ENCODE data around the gene ATXN10.

Gene ATXN10

DNA sequence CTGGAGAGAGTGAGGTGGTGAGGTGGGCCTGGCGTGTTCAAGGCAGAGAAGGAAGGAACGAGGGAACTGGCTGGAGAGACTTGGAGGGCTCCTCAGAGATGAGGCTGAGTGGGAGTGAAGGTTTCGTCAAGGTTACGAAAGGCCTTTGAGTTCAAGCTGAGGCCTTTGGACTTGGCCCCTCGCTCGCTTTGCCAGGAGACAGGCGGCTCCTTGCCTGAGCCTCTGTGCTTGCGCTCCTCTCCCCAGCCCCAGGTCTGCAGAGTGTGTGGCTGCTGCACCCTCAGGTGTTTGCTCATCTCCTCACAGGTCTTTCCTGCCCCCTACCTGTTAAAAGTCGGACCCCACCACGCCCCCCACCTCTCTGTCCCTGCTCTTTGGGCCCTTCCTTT is 91.6 kb downstream of the ATXN10 start:
- no peak for DNase-seq

DNA sequence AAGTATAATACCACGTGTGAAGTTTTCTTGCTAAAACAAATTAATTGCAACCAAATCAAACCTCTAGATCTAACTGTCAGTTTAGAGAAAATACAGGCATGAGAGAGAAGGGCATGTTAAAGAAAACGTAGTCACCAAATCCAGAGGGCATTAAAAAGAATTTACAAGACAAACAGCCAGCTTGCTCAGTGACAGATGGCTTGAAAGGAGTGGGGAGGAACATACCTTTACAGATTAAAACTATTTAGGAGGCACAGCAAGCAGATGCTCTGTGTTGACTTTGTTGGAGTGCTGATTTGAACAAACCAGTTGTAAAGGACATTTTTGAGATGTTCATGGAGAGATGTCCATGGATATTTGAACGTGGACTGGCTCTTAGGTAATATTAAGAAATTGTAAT is 96.9 kb downstream of the ATXN10 start:
- DNase-seq: no peak

DNA sequence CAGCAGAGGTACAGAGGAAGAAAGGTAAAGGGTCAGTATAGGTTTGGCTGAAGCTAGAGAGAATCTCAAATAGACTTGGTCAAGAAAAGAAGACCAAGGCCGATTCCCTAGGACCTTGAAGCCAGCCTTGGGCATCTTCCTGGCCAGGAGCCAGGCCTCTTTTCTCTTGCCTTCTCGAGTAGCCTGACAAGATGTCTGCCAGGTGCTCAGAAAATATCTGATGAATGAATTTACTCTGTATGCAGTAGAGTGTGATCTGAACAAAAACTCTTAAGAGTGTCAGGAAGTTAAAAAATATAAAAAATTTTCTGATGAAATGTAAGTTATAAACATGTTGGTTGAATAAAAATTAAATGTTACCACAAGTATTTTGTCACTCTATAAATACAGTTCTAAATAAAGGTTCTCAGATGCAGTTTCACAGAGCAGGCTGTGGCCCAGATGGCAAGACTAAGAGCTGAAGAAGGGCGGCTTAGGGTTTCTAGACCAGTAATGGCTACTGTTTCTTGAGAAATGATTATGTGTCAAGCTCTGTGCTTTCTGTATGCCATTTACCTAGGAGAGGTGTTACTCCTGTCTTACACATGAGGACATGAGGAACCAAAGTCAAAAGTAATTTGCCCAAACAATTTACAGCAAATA is 98.1 kb downstream of the ATXN10 start:
- DNase-seq: no peak

DNA sequence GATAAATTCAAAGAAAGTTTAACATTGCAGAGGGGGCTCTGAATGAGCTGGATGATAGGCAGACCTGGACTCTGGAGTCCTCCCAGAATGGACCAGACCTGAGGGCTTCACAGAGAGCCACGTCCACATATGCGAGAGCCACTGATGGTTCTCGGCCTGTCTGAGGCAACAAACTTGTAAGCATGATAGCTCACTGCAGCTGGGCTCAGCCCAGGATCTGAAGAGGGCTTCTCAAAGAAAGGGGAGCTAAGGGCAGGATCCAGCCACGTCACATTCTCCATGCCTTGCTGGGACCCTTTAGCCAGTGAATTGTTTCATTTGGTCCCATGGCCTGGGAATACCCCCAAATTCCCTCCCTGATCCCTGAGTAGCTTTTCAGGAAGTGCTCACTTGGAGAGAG is 98.9 kb downstream of the ATXN10 start:
- no peak for DNase-seq

DNA sequence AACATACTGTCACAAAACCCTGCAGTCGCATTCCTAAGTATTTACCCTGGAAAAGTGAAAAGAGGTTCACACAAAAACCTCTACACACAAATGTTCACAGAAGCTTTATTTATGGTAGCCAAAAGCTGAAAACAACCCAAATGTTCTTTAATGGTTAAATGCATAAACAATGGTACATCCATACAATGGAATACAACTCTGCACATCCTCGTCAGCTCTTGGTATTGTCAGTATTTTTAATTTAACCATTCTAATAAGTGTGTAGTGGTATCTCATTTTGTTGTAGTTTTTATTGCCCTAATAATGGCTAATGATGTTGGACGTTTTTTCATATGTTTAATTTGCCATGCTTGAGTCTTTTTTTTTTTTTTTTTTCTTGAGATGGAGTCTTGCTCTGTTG is 99.4 kb downstream of the ATXN10 start:
- DNase-seq: no peak

DNA sequence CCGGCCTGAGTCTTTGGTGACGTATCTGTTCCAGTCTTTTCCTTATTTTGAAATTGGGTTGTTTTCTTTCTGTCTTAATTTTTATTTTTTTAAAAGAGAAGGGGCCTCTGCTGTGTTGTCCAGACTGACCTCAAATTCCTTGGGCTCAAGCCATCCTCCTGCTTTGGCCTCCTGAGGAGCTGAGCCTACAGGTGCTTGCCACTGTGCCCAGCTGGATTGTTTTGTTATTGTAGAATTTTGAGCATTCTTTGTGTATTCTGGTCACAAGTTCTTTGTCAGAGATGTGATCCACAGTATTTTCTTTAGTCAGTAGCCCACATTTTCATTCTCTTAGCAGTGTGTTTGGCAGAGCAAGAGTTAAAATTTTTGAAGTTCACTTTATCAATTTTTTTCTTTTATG is 100.1 kb downstream of the ATXN10 start:
- no peak for DNase-seq

DNA sequence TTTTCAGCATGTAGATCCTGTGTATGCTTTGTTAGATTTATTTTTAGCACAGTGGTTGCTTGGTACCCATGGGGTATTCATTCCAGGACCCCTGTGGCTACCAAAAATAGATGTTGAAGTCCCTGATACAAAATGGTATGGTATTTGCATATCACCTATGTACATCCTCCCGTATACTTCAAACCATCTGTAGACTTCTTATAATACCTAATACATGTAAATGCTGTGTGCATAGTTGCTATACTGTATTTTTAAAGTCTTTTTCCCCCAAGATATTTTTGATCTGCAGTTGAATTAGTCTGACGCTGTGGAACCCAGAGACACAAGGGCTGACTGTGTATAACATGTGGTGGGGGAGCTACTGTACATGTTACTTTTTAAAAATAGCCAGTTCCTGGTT is 101.1 kb downstream of the ATXN10 start:
- DNase-seq: no peak

DNA sequence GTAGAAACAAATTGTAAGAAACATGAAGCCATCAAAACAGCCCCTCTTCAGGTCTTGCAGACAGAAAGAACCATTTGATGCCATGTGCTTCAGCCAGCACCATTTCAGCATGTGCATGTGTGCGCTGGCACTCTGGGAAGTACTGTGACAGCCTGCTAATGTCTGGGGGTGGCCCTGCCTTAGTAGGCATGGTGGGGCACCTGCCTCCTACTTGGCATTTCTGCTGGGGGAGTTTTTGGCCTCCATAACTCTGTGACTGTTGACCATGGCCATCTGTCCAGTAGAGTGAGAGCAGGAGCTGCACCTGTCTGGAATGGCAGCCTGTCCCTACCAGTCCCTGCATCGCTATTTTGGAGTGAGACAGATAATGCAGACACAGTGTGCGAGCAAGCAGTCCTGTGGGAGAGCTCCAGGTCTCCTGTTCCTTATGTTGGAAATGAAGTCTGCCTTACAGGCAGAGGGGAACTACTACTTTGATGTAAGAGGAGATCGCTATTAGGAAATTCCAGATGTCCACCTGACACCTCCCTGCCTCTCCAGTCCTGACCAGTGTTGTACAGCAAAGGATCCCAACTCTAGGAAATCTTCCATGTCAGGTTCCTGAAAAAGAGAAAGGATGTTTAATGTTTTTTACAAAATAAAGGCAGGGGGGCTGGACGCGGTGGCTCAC is 102.5 kb downstream of the ATXN10 start:
- DNase-seq: no peak

DNA sequence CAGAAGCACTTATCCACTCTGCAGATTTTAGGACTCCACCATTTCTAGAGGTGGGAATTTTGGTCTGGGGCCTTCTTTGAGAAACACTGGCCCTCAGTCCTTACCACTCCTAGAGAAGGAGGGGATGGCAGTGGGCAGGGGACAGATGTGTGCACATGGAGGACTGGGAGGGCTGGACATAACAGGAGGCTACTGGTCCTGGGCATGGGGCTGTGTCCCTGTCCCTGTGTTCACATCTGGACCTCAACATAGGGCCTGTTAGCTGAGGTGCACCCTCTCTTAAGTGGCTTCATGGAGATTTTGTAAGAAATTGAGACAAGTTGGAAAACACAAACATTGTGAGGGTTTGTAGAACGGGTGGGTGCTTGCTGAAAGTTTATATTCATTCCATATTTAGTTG is 103.4 kb downstream of the ATXN10 start:
- no peak for DNase-seq

DNA sequence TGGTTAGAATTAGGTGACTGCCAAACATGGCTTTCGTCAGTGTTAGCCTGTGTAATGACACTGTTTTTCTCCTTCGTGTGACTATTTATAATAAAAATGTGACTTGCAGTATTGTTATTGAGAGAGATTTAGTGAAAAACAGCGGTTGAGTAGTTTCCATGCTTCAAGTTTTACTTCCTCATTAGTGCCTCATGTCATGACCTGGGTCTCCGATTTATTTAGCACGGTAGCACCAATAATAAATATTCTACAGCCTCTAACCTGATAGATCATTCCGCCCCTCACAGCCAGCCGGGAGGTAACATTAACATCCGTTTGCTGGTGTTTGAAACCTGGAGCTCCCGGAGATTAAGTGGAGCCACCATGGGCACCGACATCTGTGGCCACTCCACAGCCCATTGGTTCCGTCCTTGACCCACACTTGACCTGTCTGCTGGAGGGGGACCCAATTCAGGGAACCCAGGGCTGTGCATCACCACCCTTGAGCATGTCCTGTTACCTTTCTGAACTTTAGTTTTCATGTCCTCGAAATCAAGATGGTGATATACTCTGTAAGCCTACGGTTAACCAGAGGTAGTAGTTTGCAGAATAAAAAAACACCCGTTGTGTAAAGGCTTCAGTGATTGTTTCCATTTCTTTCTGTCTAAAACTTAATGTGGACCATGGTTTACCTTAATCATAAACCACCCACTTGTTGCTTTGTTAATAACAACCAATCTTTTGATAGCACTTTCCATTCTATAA is 104.1 kb downstream of the ATXN10 start:
- no peak for DNase-seq

DNA sequence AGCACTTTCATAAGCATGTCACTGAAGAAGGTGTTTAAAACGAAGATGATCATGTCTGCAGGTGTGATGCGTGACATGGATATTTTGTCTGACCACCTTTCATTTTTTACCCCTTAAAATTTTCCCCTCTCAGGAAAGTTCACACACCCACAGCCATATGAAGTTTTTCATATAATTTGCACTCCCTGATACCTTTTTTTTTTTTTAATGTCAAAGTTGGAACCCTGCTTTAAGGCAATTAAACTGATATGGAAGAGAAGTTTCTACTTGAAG is 104.6 kb downstream of the ATXN10 start:
- DNase-seq: no peak

DNA sequence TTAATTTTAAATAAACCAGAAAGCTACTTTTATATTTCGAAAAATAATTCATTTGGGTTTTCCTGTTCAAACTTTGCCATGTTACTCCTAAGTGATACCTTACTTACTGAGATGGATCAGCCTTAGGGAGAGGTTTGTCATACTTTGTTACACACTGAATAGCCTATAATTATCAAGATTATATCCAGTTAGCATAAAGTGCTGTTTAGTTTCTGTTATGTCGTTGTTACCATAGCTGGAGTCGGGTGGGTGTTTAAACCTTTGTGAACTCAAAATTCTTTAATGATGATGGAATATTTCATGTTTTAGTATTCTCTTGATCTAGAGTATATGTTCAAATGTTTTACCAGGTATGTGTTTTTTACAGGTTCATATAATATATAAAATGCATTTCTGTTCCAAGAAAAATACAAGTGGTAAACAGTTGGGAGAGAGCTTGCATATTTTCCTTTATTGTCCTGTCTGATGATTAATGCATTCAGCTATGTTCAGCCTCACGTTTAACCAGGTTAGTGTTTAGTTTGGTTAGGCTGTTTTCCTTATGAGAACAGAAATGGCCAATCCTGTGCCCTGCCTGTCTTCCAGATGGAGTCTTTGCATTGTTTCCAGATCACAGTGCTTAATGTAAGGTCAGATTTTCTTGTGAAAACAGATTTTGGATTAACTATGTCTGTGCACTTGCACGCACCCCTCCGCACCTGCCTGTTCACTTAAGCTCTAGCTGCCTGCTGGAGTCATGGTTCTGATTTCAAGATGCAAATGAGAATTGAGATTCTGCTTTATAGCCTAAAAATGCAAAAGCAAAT is 105.6 kb downstream of the ATXN10 start:
- DNase-seq: no peak

DNA sequence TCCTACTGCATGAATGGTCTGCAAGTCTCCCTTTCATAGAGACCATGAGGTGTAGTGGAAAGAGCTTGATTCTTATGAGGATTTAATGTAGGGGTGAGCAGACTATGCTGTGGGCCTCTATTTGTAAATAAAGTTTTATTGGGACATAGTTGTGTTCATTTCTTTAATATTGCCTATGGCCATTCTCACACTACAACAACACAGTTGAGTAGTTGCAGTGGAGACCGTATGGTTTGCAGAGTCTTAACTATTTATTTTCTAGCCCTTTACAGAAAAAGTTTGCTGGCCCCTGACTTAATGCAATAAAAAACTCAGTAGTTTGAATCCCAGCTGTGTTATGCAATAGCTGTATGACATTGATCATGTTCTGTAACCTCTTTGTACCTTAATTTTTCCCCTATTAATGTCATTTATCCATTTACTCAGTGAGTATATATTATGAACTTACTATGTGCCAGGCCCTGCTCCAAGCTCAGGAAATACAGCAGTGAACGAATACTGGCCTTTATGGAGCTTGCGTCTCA is 106.3 kb downstream of the ATXN10 start:
- DNase-seq: no peak

DNA sequence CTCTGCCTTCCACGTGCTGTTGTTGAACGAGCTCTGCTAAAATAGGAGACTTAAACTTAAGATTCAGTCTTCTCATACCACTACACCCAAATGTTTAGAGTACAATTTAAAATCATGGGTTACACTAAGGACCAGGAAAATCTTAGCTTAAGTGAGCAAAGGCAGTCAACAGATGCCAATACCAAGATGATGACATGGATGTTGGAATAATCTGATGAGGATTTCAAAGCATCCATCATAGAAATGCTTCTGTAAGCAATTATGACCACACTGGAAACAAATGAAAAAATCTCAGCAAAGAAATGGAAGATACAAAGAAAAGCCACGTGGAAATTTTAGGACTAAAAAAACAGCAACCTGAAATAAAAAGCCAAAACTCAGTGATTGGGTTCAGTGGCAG is 109.8 kb downstream of the ATXN10 start:
- DNase-seq: no peak

DNA sequence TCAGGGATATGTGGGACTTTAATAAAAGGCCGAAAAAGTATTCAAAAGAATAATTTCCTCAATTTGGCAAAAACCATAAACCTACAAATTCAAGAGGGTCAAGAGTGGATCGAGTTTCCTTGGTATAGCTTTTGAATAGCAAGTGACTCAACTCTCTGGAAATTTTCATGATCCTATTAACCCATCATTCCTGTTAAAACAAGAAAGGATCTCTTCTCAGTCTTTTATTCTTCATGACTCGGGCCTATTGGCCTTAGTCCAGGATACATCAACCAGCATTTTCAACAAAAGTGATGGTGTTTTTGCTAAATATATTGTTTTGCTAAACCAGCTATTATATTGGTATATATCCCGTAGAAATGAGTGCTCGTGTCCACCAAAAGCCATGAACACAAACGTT is 110.3 kb downstream of the ATXN10 start:
- no peak for DNase-seq

DNA sequence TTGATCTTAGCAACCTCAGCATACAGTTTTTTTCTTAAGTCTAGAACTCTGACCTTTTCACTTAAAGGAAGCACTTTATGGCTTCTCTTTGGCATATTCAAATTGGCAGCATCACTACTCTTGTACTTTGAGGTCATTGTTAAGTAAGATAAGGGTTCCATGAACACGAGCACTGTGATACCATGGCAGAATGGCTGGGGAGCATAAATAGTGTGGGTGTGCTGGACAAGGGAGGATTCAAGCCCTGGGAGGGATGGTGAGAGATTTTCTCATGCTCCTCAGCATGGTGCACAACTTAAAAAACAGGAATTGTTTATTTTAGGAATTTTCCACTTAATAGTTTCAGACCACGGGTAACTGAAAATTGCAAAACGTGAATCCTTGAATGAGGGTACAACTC is 111.4 kb downstream of the ATXN10 start:
- no peak for DNase-seq

DNA sequence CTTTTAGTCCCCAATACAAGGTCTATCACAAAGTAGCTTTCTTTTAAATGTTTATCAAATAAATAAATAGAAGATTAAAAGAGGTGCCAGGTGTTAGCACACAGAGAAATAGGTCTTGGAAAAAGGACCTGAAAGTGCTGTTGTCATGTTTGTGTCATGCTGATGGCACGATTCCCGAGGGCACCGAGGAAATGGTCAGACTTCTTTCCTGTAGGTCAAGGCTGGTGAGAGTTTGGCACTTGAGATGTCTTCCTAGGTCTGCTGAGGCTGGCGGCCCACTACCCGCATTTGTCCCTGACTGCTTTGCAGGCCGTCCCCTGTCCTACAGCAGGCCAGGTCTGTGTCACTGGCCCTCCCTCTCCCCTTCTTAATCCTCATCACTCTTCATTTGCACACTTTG is 112.1 kb downstream of the ATXN10 start:
- no peak for DNase-seq

DNA sequence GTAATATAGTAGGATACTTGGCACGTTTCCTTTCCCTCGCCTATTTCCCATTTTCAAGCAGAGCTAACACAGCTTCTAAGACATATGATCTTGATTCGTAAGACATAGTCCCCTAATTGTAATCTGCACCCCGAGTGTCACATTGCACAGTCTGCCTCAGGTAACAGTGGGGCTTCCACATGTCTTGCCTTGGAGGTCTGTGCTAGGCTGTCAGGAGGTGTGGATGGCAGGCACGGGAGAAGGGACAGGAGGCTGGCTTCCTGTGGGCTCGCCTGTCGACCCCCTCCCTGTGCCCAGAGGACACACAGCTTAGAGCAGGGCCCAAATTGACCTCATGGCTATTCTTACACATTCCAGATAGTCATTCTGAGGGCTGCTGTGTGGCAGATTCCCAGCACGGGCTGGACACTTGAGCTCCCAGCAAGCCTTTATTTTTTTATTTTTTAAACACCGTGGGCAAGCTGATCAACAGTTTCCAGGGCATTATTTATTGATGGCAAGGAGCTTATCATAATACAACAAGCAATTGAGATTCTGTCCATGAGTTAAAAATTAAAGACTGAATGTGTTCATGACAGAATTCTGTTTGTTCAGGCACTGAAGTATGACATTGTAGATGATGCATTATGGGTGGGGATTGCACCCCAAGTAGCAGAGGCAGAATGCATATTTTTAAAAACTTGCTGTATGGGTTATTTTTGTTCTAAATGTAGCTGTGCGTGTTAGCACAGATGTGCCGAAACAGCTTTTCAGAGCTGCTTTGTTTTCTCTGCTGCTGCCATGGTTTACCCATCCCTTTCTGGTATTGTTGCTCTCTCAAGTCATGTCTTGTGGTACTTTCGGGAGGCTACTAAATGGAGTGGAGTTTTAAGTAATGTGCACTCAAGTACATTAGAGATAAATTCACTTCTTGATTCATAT is 113.0 kb downstream of the ATXN10 start:
- no peak for DNase-seq

DNA sequence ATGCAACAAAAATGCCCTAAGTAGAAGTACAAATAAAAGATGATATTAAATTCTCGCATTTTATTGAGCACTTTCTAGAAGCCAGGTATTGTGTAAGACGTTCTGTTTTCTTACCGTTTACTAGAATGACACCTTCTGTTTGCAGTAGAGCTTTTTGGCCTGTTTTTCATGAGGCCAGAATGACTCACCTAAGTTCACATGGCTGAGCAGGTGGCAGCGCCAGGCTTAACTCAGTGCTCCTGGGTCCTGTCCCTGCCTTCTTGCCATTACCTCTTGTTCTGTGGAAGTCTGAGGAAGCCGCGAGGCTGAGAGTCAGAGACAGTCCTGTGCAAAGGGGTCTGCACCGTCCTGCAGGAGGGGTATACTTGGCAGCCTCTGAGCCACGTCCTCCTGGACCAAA is 113.8 kb downstream of the ATXN10 start:
- DNase-seq: no peak

DNA sequence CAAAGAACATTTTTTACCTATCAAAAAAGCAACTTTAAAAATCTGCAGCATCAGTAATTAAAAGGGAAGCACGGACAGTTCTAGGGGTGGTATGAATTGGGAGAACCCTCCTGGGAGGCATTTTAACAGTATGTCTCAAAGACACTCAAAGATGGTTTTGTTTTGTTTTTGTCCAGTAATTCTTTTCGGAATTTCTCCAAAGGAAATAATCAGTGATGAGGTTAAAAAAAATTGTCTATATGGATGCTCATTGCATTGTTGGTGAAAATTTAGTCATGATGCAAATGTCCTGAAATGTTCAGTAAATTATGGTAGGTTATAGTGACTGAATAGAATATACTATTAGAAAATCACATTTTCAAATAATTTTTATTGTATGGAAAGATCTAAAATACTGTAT is 115.1 kb downstream of the ATXN10 start:
- DNase-seq: no peak

DNA sequence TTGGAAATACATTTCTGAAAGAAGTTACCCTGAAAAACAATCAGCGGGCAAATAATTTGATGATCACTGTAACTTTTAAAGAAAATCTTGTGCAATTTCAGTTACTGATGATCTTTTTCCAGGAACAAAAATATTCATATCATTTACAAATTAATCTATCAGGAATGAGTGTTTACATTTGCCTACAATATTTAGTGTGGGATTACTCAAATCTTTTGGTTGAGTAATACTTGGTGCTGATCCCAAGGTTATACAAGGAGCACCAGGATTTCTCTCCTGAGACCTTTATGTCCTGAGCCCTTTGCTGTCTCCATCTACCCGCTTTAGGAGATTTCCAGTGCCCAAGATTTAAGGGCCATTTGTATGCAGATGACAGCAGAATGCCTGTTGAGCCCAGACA is 116.1 kb downstream of the ATXN10 start:
- DNase-seq: no peak

DNA sequence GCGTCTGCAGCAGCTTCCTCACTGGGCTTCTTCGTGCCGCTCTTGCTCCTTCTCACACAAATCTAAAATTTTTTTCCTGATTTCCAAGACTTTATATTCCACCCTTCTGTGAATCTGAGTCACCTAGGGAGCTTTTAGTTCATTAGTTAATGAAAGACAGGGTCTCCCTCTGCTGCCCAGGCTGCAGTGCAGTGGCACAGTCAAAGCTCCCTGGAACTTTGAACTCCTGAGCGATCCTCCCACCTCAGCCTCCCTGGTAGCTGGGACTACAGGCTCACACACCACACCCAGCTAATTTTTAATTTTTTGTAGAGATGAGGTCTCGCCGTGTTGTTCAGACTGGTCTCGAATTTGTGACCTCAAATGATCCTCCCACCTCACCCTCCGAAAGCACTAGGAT is 116.9 kb downstream of the ATXN10 start:
- DNase-seq: no peak

Measured in T-helper 9 cell (primary cell).